ENCODE data around the gene MUC6.

Gene MUC6

DNA sequence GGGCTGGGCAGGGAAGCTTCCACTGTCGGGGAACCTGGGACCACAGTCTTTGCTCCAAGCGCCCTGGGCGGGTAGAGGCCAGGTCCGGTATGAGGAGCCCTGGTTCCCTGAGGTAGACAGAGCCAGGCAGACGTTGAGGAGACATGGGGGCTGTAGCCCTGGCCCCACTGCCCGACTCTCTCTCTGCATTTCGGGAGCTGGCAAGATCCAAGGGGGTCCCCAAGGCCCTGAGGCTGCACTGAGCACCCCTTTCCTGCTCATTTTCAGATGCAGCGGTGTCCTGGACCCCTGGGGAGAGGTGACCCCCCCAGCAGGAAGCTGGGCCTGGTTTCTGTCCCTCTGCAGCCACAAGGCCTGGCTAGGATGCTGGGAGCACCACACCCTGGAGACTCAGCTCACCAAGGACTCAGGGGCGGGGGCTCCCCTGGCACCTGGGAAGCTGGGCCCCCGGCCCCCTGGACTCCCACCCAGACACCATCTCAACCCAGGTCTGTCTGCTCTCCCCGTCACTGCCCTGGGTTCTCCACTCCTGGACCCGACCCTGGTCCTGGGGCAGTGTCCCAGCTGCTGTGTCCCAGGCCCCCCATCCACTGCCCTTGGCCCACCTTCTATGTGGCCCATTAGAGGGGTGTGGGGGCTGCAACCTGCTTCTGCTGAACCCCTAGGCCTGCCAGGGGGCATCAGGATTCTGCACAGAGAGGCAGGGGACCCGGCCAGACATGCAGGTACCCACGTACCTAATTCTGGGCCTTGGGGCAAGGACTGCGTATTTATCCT, 15.0 kb upstream of the MUC6 start:
- DNase-seq = no peak

DNA sequence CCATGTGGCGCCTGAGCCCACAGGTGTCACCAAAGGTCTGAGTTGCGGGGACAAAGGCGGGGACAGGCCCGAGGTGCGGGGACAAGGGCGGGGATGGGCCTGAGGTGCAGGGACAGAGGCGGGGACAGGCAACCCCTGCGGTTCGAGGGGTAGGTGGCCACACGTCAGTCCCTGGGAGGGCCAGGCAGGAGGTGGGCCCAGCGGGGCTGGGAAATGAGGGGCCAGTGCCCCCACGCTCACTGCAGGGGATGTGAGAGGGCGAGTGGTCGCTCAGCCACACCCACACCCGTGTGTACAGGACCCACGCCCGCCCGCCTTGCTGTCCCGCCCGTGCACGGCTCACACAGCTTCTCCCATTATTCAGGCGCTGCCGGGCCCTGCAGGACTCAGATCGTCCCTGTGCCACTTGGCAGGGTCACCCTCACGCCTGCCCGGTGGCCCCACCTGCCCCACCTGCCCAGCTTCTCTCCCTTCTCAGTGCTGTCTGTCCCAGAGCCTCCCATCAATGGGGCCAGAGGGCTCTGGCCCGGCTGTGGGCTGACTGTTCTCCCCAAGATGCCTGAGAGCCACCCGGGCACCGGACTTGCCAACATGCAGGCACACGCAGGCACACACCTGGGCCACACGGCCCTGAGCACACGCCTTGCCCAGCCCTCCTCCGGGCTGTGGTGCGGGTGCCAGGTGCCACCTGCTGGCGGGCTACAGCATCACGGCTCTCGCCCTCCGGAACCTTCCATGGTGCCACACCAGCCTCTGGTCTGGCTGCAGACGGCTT, 14.2 kb upstream of the MUC6 start:
- DNase-seq = peak in 1 of 2 experiments; percentile 67

GRCh38 chr11:1049911-1050580, 13.5 kb upstream of the MUC6 start:
- DNase-seq = no peak

DNA sequence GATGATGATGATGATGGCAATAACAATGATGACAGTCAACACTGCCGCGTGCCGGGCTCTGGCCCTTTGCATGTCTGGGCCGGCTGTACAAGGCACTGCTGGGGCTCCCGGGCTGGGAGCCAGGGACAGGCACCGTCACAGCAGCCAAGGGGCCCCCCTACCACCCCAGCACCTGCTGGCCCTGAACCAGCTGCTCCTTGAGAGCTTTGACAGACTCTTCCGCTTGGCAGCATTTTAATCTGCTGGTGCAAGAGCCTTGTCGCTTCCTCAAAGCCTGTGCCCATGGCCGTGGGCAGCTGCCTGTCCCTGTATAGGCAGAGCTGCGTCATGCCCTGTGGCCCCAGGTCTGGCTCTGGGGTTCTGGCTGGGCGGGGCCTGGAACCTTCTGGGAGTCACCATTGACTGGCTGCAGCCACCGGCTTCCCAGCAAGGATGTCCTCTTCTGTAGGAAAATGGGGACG, 12.9 kb upstream of the MUC6 start:
- DNase-seq = no peak

DNA sequence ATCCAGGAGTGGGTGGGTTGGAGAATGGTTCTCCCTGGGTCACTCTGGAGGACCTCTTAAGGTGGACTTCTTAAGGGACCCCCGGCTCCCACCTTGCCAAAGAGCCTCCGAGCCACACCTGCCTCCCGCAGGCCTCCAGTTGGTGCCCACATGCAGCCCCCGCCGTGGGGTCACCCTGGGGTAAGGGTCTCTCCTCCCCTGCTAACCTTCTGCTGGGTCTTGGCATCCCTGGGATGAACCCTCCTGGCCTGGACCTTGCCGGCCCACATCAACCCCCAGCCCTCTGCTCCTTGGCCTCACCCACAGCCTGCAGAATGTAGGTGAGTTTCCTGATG, 12.5 kb upstream of the MUC6 start:
- no peak for DNase-seq

DNA sequence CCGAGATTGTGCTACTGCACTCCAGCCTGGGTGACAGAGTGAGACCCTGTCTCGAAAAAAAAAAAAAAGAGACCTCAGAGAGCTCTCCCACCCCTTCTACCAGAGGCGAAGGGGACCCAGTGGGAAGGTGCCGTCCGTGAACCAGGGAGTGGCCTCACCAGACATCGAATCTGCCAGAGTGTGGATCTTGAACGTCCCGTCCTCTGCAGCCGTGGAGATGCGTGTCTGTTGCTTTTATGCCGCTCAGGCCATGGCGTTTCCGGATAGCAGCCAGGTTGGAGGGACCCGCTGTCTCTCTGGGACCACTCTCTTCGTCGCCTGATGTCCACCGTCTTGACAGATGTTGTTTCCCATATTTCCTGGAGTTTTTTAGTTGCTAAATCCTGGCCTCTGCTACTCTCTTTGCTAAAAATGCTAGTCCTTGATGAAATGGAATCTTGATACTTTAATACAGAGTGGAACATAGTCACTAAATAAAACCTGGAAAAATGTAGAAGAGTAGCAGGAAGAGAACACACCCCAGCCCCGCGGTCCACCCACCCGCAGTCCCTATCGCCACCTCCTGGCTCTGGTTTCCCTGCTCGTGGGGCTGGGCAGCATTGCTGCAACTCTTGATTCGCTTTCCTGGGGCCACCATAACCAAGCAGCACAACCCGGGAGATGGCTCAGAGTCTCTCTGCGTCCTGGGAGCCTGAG, 12.0 kb upstream of the MUC6 start:
- no peak for DNase-seq

DNA sequence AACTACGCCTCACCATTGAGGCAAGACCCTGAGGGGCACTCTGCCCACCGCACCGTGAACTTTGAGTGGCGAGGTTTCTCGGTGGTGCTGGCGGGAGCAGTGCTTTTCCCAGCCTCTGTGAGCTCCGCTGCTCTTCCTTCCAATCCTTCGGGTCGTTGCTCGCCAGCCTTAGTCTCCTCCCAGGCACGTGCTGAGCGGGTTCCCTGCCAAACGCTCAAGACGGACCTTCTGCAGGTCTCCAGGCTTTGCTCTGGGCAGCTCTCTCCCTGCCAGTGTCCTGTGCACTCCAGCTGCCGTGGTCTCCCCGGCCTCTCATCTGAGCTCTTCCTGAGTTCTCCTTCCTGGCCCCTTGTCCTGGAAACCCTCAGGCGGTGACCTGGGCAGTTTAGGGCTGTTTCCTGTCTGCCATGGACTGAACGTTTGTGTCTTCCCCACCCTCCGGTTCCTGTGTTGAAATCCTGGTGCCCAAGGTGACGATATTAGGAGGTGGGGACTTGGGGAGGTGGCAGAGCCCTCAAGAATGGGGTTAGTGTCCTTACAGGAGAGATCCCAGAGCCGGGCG, 11.2 kb upstream of the MUC6 start:
- DNase-seq = no peak

DNA sequence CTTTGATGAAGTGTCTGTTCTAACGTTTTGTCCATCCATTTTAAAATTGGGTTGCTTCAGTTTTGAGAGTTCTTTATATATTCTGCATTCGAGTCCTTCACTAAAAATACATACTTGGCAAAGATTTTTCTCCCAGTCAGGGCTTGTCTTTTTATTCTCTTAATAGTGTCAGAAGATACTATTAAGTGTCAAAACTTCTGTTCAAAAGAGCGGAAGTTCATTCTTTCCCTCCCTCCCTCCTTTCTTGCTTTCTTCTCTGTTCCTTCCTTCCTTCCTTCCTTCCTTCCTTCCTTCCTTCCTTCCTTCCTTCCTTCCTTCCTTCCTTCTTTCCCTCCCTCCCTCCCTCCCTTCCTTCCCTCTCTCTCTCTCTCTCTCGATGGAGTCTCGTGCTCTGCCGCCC, 7.6 kb upstream of the MUC6 start:
- DNase-seq = no peak

- DNase-seq = no peak
These were observed 7.1 kb upstream of the MUC6 start for GRCh38 chr11:1043563-1044096.

- no peak for DNase-seq
These were observed 6.4 kb upstream of the MUC6 start for GRCh38 chr11:1042626-1043562.

GRCh38 chr11:1041936-1042608, 5.6 kb upstream of the MUC6 start:
- DNase-seq = no peak

GRCh38 chr11:1041471-1041870, 5.0 kb upstream of the MUC6 start:
- DNase-seq = no peak

DNA sequence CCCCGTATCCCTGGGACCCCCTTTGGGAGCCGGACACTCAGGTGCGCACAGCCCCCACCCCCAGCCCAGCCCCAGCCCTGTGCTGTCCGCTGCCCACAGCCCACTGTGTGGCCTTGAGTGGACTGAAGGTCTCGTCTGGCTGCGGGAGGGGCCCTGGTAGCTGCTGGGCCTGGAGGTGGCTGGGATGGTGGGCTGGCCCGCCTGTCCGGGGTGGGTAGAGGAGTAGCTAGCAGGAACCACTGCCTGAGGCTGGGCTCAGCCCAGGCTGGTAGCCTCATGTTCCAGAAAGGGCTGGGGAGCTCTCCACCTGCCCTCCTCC, 4.6 kb upstream of the MUC6 start:
- no peak for DNase-seq

DNA sequence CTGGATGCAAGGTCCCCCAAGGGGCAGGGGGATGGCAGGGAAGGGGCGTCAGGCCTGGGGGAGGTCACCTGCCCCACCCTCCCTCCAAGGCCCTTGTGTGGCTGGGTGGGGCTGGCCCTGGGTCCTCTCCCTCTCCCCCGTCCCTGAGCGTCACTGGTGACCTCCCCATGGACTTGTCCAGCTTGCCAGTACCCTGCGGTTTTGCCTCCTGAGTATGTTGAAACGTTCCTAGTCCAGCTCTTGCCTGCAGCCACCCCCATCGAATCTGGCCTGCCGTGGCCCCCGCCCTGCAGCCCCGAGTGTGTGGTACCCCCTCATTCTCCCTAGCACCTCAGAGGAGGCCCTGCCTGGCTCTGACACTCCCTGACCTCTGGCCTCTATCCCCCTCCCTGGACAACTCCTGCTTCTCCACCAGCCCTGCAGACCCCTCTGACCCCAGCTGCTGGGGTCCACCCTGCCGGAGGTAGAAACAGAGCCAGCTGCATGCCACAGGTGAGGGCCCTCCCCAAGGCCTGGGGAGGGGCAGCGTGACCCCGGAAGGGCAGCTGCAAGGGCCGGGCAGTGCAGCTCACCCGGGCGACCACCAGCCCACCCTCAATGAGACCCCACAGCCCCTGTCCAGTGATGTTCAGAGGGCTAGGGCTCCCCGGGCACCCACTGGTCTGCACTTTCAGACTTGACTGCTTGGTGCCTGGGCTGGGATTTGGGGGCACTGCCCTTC, 4.1 kb upstream of the MUC6 start:
- DNase-seq = no peak

GRCh38 chr11:1039481-1040427, 3.2 kb upstream of the MUC6 start:
- DNase-seq = no peak

DNA sequence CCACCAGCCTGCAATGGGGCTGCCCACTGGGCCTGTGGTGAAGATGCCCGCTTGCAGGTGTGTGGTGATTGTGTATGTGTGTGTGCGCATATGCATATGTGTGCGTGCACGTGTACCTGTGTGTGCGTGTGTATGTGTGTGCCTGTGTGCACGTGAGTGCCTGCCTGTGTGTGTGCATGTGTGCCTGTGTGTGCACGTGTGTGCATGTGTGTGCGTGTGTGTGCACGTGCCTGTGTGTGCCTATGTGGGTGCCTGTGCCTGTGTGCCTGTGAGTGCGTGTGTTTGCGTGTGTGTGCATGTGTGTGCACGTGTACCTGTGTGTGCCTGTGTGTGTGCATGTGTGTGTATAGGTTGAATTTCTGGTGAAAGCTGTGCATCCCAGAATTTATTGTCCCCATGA, 2.4 kb upstream of the MUC6 start:
- no peak for DNase-seq

DNA sequence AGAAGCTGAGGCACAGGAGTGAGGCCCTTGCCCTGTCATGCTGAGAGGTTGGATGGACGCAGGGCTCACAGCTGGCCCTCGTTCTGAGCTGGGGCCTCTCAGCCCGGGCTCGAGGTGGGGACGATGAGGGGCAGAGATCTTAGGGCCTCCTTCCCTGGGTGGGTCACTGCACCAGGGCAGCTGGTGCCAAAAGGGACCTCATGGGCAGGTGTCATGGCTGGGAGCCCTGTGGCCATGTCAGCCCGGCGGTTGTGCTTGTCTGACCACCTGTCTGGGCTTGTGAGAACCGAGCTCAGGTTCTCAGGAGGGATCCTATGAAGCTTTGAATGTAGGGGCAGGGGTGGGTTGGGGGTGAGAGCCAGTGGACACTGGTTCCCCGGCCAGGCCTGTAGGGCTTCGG, 1.8 kb upstream of the MUC6 start:
- no peak for DNase-seq

- DNase-seq = no peak
These were observed 1.1 kb upstream of the MUC6 start for GRCh38 chr11:1037506-1038055.

DNA sequence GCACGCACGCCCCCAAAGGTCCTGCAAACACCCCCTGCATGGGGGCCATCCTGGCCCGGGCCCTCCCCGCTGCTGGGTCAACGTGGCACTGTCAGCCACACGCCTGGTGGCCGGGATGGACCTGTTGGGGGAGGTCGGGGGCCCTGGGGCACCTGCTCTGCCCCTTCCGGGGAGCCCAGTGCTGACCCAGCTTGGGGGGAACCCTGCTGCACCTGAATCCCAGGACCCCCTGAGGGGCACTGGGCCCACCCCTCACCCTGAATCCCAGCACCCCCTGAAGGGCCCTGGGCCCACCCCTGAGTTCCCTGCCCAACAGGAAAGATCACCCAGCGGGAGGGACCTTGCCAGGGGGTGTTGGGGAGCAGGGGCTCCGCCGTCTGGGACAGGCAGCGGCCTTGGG, 413 bp upstream of the MUC6 start:
- no peak for DNase-seq

Measured in NCI-H1930 (cell line).